GM11168 (cell line): ENCODE measurements around the gene TNFRSF18.
"Not testable (repeated sequence)": the region's sequence is repeated elsewhere in the genome, so short reads cannot be mapped to it uniquely, and the experiment has no call there.

Experiments
- in situ Hi-C: fragments of 300-500 bp; cut with MboI; formaldehyde crosslinking; loops from one replicate; pipeline ENCODE4 v1.12.0; 2022; ENCODE audit warnings: low sequenced_read_pairs; ENCODE audit not compliant: unreplicated experiment

TNFRSF18 gene

GRCh38 chr1:1200876-1201810, 5.2 kb downstream of the TNFRSF18 start:
- in situ Hi-C loops, result no loop called here

GRCh38 chr1:1199961-1200875, 6.2 kb downstream of the TNFRSF18 start:
- in situ Hi-C loops, result no loop called here

GRCh38 chr1:1199141-1199960, 7.0 kb downstream of the TNFRSF18 start:
- in situ Hi-C loops, result no loop called here

- in situ Hi-C loops, result no loop called here
Observed at GRCh38 chr1:1198423-1199140, 7.8 kb downstream of the TNFRSF18 start.

- in situ Hi-C loops, result no loop called here
Observed at GRCh38 chr1:1197551-1198422, 8.6 kb downstream of the TNFRSF18 start.

- in situ Hi-C loops, result no loop called here
Observed at GRCh38 chr1:1197188-1197500, 9.2 kb downstream of the TNFRSF18 start.

- in situ Hi-C loops, result no loop called here
Observed at GRCh38 chr1:1196431-1197187, 9.8 kb downstream of the TNFRSF18 start.

GRCh38 chr1:1195726-1196125, 10.7 kb downstream of the TNFRSF18 start:
- in situ Hi-C loops, result not testable (repeated sequence)

GRCh38 chr1:1194723-1195122, 11.7 kb downstream of the TNFRSF18 start:
- in situ Hi-C loops, result no loop called here

GRCh38 chr1:1191734-1192133, 14.7 kb downstream of the TNFRSF18 start:
- in situ Hi-C loops, result no loop called here

- in situ Hi-C loops, result no loop called here
Observed at GRCh38 chr1:1189111-1189510, 17.3 kb downstream of the TNFRSF18 start.

- in situ Hi-C loops, result no loop called here
Observed at GRCh38 chr1:1187938-1188337, 18.5 kb downstream of the TNFRSF18 start.

- in situ Hi-C loops, result no loop called here
Observed at GRCh38 chr1:1185101-1185765, 21.2 kb downstream of the TNFRSF18 start.

- in situ Hi-C loops, result no loop called here
Observed at GRCh38 chr1:1183833-1184775, 22.3 kb downstream of the TNFRSF18 start.

GRCh38 chr1:1183221-1183747, 23.1 kb downstream of the TNFRSF18 start:
- in situ Hi-C loops, result no loop called here

- in situ Hi-C loops, result no loop called here
Observed at GRCh38 chr1:1182491-1183220, 23.7 kb downstream of the TNFRSF18 start.
